Progenitor cell of endocrine pancreas (in vitro differentiated cells): ENCODE data around the gene ECSIT. TPM values are rescaled to one million over a fixed set of nuclear protein-coding genes. Genes with fewer than 3 reads are reported as not detected.

Source experiments
- DNase-seq: peaks from one replicate; pipeline ENCODE4 v3.0.0; 2021; ENCODE audit warnings: low spot score; ENCODE audit not compliant: unreplicated experiment
- H3K27ac Mint-ChIP-seq: 2 replicates; pipeline ENCODE4 v1.8.0; 2021; ENCODE audit warnings: mild to moderate bottlenecking, moderate library complexity, mixed read lengths
- H3K27me3 Mint-ChIP-seq: 2 replicates; pipeline ENCODE4 v1.8.0; 2021; ENCODE audit warnings: mixed read lengths
- H3K36me3 Mint-ChIP-seq: 2 replicates; pipeline ENCODE4 v1.8.0; 2022; ENCODE audit warnings: mixed read lengths; ENCODE audit not compliant: insufficient read depth
- H3K4me1 Mint-ChIP-seq: 2 replicates; pipeline ENCODE4 v1.8.0; 2021; ENCODE audit warnings: low read depth, mixed read lengths
- H3K4me3 Mint-ChIP-seq: 2 replicates; pipeline ENCODE4 v1.8.0; 2021; ENCODE audit warnings: low read depth, mild to moderate bottlenecking, moderate library complexity, mixed read lengths
- H3K9me3 Mint-ChIP-seq: 2 replicates; pipeline ENCODE4 v1.8.0; 2021; ENCODE audit warnings: low read depth, mixed read lengths
- CTCF ChIP-seq: fragments of 200-600 bp; sonication (generic); IDR thresholded peaks from one replicate; pipeline ENCODE4 v1.5.0; 2021; ENCODE audit warnings: antibody characterized with exemption, mild to moderate bottlenecking; ENCODE audit not compliant: unreplicated experiment
- total RNA-seq: library from RNA; stranded (reverse); gene quantifications from 2 replicates; pipeline ENCODE4 v1.2.1, GENCODE V29; 2021

ECSIT gene
- total RNA-seq, 1 donor from 2014 or later, result 38.5 TPM

DNA sequence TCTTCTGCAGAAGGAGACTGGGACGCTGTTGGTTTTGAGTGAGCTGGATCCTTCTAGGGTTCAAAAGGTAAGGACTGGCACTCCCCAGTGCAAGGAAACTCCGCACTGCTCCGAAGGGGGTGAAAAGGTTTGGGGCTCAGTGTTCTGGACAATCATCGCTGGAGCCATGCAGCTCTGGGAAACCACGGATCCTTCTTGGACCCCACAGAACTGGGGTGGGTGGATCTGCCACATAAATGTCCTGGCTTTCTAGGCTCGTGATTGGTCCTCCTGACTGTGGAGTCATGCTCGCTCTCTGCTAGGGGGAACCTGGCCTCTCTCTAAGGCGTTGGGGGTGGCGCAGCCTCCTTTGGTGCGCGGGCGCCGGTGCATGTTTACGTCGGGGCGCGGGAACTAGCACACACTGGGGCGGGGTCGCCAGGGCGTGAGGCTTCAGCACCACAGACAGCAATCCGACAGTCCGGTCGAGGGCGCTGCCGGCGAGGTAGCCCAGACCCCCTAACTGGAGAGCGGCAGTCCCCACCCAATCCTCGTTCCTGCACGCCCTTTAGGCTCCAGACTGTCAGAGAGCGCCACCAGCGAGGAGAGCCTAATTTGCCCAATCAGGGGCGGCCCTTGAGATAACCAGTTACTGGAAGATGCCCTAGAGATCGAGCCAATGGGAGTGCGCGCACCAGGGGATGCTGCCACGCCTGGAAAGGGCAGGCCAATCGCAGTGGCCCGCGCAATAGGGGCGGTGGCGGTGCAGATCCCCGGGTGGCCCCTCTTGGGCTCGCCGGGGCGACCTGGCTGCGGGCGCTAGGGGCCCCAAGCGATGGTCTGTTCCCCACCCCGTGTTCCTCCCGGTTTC, 47.2 kb downstream of the ECSIT start:
- no peak for TF ChIP-seq CTCF
- peak; percentile 48 for DNase-seq
- Mint-ChIP-seq H3K36me3 (peaks cover 8% of the 10 kb centered on the region), H3K4me1 (no peaks in the 10 kb centered on the region), H3K9me3 (no peaks in the 10 kb centered on the region), H3K27ac (no peak overlapping the region), H3K27me3 (peaks cover 45% of the 10 kb centered on the region), H3K4me3 (no peak overlapping the region)

DNA sequence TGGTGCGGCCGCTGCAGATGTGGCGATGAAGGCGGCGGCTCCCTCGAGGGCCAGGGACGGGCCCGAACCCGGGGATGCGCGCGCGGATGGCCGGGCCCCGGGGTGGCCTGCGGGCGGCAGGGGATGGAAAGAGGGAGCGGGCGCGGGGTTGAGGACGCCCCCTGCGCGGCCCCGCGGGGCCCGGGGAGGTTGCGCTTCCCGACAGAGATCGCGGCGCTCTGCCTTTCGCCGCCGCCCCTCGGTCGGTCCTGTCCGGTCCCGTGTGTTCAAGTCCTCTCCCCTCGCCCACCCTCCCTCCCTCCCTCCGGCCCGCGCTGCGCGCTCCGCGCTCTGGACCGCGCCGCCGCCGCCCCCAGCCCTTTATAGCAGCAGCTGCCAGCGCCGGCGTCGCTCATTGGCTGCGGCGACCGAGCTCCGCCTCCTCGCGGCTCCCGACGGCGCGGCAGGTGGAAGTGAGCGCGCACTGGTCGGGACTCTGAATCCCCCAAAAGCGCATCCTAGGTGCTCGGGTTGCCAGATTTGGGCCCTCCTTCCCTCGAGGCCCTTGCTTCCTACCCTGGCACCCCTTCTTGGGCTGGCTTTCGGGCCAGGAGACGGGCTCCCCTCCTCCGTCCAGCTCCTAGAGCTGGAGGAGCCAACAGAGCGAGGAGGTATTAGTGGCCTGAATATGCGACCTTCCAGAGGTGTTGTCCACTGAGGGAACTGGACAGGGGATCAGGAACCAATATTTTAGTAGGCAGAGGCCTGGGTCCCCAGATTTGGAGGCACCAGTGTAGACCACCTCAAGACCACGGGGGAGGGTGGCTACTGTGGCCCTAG, 48.0 kb downstream of the ECSIT start, which contains the start of gene ELAVL3:
Gene ELAVL3, minus strand, starts transcription at position 332 of the 819 bp plus-strand sequence. CDS start 438 bp downstream, outside the sequence.
- TF ChIP-seq CTCF, result no peak
- DNase-seq, result no peak
- H3K4me3 Mint-ChIP-seq, result no peak within 1 kb of the TSS
- no peak within 1 kb of the TSS for H3K27ac Mint-ChIP-seq
- peaks cover 8% of the 10 kb centered on the region for H3K36me3 Mint-ChIP-seq
- H3K4me1 Mint-ChIP-seq, result no peaks in the 10 kb centered on the region
- peaks cover 50% of the 10 kb centered on the region for H3K27me3 Mint-ChIP-seq
- H3K9me3 Mint-ChIP-seq, result no peaks in the 10 kb centered on the region

DNA sequence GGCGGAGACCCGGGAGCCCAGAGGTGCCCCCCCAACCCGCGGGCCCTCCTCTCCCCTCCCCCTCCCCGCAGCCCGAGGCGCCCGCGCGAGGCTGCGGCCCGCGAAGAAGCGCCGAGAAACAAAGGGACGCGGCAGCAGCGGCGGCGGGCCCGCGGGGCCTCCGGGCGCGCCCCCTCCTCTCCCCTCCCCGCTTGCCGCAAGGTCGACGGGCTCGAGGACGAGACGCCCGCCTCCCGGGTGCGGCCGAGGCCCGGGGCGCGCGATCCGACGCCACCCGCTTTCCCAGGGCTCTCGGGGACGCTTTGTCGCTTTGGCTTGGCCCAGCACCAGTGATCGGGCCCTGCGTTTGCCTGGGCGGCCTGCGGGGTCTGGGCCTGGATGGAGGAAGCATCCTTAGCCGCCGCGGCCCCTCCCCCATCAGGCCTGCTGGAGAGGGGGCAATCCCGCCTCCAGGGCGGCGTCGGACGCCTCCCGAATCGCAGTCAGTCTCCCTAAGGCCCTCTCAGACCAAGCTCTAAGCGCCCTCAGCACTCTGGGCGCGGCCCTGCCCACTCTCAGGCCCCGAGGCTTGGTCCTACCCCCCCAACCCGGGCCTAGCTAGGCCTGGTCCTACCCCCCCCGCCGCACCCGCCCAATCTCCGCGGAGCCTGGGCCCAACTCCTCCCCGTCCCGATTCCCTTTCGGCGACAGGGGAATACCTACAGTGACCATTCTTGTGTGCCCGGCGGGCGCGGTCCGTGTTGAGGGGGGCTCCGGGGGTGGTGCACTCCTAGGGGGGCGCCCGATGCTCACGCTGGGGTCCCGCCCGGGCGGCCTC, 48.8 kb downstream of the ECSIT start:
- H3K27ac Mint-ChIP-seq, result no peak overlapping the region
- peaks cover 4% of the 10 kb centered on the region for H3K36me3 Mint-ChIP-seq
- DNase-seq, result no peak
- no peak overlapping the region for H3K4me3 Mint-ChIP-seq
- no peaks in the 10 kb centered on the region for H3K4me1 Mint-ChIP-seq
- H3K27me3 Mint-ChIP-seq, result peaks cover 54% of the 10 kb centered on the region
- no peak for TF ChIP-seq CTCF
- H3K9me3 Mint-ChIP-seq, result no peaks in the 10 kb centered on the region

DNA sequence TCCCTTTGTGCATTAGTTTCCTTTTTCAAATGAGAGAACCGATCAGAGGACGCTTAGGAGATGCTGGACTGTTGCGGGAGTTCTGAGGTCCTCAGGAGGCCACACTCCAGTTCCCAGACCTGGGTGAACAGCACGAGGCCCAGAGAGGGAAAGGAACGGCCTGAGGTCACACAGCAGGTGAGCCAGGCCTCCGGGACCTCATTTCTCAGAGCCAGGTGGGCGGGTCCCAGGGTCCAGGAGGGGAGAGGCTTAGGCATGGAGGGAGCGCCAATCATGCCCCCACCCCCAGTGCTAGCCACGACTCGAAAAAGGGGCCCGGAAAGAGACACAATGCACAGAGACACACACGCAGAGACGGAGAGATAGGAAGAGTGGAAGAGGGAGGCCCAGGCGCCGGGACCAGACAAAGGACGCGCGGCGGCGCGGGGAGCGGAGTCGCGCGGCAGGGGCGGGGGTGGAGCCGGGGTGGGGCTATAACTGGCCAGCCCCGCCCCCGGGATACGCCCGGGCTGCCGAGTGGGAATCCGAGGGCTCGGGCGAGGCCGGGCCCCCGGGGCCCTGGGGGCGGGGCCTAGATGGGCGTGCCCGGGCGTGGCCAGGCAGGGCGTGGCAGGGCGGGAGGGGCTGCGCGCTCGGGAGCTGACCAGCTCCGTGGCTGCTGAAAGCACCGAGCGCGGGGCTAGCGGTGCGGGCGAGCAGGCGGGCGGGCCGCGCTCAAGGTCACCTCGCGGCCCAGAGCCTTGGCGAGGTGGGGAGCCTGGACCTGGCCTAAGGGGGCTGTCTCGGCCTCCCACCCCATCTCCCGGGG, 49.6 kb downstream of the ECSIT start:
- no peaks in the 10 kb centered on the region for H3K4me1 Mint-ChIP-seq
- peaks cover 56% of the 10 kb centered on the region for H3K27me3 Mint-ChIP-seq
- peaks cover 4% of the 10 kb centered on the region for H3K36me3 Mint-ChIP-seq
- peak overlapping the region; percentile 24 for H3K4me3 Mint-ChIP-seq
- peak; percentile 40 for DNase-seq
- no peaks in the 10 kb centered on the region for H3K9me3 Mint-ChIP-seq
- TF ChIP-seq CTCF, result no peak
- peak overlapping the region; percentile 13 for H3K27ac Mint-ChIP-seq
